GM19023 (cell line): ENCODE results near the gene AP4M1.

Experiments used
- ATAC-seq: cut with Tn5 transposase; IDR thresholded peaks from one replicate; pipeline ENCODE4 v1.9.1; 2021; ENCODE audit warnings: mild to moderate bottlenecking, moderate library complexity; ENCODE audit not compliant: unreplicated experiment

Gene AP4M1, protein sequence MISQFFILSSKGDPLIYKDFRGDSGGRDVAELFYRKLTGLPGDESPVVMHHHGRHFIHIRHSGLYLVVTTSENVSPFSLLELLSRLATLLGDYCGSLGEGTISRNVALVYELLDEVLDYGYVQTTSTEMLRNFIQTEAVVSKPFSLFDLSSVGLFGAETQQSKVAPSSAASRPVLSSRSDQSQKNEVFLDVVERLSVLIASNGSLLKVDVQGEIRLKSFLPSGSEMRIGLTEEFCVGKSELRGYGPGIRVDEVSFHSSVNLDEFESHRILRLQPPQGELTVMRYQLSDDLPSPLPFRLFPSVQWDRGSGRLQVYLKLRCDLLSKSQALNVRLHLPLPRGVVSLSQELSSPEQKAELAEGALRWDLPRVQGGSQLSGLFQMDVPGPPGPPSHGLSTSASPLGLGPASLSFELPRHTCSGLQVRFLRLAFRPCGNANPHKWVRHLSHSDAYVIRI

DNA sequence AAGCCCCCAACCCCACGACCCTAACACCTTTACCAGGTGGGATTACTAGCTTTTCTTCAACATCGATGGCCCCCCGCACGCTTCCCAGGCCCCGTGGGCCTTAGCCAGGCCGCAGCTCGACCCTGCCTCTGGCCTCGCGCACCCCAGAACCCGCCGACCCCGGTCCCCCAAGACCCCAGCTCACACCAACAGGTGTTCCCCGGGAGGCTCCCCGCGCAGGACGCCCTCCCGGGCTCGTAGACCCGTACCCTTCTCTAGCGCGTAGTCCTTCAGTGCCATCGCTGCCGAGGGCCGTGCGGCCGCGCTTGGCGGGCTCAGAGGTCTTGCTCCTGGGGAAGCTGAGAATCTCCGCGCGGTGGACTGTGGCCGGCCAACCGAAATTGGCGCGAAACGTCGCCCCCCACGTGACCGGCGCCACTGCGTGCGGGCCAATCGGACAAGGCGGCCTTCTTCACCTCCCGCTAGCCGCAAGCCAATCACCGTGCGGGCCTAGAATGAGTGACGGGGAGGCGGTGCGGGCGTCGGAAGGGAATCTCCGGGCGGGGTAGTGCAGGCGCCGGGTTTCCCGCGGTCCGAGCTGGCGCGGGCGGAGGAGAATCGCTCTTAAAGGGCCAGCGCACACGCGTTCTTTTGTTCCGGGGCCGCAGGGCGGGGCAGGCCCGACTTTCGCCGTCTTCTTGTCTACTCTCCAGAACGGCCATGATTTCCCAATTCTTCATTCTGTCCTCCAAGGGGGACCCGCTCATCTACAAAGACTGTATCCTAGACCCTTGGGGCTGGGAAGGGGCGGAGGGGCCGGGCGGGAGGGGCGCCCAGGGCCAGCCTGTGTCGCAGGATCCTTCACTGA lies at the start of gene AP4M1, which contains the start of gene MCM7:
TSS of gene AP4M1 (plus strand) at position 628 of the 847 bp plus-strand sequence. CDS start at position 700, 72 bp downstream.
TSS of gene MCM7 (minus strand) at position 382 of the 847 bp plus-strand sequence. CDS start at position 279, 103 bp downstream.
- ATAC-seq: peak; percentile 84

DNA sequence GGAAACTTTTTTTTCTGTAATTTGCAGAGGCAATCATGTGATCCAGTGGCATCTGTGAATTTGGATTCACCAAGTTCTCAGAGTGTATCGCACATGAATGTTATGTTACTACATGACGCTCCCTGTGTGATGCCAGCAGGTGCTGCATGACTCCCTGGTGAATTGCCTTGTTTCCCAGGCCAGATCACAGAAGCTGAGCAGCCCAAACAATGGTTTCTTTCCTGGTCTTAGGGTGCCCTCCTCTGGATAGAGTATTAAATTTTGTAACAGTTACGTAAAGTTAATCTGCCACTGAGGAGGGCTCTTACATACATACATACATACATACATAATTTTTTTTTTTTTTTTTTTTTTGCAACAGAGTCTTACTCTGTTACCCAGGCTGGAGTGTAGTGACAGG lies 48.2 kb upstream of the AP4M1 start:
- no peak for ATAC-seq

DNA sequence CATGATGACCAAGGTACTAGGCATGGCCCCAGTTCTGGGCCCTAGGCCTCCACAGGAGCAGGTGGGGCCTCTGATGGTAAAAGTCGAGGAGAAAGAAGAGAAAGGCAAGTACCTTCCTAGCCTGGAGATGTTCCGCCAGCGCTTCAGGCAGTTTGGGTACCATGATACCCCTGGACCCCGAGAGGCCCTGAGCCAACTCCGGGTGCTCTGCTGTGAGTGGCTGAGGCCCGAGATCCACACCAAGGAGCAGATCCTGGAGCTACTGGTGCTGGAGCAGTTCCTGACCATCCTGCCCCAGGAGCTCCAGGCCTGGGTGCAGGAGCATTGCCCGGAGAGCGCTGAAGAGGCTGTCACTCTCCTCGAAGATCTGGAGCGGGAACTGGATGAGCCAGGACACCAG lies 44.4 kb upstream of the AP4M1 start:
- no peak for ATAC-seq

DNA sequence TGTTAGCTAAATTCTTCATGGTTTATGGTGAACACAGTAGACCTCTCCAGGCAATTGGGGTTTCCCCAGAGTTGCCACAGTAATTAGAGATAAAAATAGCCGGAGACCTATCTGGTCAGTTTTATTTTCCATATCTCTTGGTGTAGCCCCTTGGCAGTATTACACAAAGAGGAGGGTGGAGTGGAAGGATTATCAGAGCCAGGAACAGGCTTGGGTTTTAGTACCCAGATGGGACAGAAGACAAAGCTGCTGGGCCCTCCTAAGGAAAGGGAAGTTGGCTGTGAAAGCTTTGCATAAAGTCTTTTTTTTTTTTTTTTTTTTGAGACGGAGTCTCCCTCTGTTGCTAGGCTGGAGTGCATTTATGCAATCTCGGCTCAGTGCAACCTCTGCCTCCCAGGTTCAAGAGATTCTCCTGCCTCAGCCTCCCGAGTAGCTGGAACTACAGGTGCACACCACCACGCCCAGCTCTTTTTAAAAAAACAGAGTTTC lies 42.1 kb upstream of the AP4M1 start:
- no peak for ATAC-seq

DNA sequence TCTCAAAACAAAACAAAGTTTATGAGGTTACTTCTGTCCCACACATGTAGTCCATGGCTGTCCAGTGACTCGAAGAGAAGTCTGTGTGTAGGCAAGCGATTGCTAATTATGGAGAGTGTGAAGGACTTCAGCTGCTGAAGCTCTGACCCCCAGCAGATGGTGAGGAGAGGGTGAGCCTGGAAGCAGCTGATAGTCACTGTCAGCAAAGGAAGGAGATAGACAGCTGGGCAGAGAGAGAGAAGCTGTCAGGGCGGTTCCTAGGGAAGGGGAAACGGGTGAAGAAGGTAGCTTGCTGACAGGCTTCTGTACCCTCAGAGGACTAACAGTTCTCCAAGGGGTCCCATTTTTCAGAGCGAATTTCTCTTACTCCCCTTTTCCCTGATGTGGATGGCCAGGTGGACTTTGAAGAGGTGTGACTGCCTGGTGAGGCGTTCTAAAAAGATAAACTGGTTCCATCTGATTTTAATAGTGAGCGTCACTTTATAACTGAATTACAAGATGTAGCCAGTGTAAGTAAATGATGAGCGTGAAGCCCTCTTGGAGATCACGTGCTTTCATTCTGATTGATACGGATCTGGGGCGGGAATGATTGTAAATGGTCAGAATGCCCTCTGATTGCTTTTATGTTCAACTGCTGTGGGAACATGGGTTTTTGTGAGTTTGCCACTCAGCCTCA lies 39.8 kb upstream of the AP4M1 start:
- no peak for ATAC-seq

DNA sequence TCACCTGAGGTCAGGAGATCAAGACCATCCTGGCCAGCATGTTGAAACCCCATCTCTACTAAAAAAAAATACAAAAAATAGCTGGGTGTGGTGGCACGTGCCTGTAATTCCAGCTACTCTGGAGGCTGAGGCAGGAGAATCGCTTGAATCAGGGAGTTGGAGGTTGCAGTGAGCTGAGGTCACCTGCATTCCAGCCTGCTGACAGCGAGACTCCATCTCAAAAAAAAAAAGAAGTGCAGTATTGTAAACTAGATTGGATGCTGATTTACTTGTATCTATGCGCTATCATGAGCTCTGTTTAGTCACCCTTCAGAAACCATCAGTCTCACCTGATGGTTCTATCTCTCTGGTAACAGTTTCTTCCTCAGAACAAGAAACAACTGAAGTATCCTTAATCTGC lies 38.1 kb upstream of the AP4M1 start:
- ATAC-seq: no peak

DNA sequence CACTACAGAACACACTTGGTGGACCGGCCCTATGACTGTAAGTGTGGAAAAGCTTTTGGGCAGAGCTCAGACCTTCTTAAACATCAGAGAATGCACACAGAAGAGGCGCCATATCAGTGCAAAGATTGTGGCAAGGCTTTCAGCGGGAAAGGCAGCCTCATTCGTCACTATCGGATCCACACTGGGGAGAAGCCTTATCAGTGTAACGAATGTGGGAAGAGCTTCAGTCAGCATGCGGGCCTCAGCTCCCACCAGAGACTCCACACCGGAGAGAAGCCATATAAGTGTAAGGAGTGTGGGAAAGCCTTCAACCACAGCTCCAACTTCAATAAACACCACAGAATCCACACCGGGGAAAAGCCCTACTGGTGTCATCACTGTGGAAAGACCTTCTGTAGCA lies 37.3 kb upstream of the AP4M1 start:
- no peak for ATAC-seq

DNA sequence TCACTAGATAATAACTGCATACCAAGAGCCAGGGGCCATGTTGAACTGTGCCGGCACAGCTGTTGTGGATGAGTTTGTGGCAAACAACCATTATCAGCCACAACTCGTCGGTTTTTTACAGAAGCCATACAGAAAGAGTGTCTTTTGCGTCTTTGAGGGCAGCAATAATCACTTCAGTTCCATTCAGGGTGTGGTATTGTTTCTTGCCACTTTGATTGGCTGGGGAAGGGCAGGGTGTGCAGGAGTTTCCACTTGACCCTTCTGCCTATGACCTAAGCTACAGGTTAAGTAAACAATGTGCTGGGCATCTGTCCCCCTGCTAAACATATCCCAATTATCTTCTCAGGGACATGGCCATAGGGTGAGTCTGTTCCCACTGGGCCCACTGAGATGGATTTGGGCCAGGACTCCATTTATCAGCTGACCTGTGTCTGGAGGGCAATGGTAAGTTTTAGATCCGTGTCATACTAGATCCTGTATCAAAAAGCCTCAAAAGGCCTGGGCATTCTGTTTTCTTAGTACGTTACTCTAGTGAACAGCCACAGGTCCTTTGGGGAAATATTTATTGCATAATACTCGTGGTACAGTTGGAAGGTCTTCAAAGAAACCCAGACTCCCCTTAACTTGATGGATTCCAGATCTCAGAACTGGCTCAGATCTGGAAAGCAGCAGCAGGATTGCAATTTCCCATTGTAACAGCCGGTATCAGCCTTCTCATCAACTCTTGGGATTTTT lies 35.8 kb upstream of the AP4M1 start:
- ATAC-seq: no peak

DNA sequence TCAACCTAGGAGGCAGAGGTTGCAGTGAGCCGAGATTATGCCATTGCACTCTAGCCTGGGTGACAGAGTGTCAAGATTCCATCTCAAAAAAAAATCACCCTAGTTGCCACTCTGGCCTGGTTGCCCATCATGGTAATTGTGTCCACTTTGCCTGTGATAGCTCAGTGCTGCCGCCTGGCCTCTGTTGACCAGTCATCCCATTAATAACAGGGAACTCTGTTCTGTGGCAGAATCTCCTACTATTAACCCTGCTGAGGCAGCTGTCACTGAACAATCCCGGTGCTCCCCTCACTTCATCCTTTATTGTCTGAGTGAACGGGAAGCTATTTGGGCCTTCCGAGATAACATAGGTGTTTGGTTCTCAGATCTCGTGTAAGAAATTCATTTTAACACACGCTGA lies 34.5 kb upstream of the AP4M1 start:
- ATAC-seq: no peak

DNA sequence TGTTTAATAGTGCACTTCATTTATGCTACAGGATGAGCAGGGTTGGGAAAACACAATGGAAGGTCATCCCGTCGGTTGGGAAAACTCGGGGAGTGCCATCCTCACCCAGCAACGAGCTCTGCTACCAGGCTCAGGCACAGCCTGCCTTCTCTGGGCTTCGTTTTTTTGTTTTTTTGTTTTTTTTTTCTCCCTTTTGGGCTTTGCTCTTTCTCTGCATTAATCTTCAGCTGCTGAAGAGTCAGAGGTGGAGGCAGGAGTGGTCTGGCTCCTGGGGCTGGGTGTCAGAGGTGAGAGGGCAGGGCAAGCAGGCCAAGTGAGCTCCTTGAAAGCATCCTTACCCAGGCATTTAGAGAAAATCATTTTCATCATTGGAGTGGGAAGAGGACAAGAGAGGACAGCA lies 31.5 kb upstream of the AP4M1 start:
- ATAC-seq: no peak

DNA sequence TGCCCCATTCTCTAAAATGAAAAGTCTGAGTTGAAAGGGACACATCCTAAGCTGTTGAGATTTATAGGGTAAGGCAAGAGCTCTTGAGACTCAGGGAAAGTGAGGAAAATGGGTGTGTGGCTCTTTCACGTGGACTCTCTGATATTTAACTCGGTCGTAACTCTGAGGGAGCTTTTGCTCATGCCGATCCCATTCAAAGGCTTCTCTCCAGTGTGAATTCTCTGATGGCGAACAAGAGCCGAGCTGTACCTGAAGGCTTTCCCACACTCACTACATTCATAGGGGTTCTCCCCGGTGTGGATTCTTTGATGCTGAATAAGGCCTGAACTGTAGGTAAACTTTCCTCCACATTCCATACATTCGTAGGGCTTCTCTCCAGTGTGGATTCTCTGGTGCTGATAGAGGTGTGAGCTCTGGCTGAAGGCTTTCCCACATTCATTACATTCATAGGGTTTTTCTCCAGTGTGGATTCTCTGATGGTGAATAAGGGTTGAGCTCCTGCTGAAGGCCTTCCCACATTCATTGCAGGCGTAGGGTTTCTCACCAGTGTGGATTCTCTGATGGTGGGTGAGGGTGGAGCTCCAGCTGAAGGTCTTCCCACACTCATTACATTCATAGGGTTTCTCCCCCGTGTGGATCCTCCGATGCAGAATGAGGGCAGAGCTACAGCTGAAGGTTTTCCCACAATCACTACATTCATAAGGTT lies 30.3 kb upstream of the AP4M1 start:
- ATAC-seq: no peak

DNA sequence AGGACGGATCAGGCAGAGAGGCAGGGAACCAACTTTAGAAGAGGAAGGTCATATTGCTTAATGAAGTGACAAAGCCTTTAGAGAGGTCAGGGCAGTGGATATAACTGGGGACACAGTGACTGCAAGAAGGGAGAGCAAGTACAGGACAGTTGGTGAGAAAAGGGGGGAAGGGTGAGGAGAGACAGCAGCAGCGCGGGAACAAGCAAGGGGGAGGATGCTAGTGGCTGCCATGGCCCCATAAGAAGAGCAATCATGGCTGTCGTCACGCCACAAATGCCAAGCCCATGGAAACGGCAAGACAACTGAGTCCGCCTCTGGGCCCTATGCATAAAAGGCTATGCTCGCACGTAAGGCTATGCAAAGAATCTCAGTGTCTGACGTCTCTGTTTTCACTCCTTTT lies 29.0 kb upstream of the AP4M1 start:
- no peak for ATAC-seq

DNA sequence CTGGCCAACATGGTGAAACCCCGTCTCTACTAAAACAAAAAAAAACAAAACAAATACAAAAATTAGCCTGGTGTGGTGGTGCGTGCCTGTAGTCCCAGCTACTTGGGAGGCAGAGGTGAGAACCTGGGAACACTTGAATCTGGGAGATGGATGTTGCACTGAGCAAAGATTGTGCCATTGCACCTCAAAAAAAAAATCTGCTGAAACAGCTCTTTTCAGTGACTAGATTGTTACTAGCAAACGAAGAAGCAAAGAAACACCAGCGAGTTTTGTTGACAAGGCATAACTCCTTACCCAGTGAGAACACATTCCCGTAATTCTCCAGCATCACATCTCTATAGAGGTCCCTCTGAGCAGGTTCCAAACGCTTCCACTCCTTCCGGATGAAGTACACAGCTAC lies 26.6 kb upstream of the AP4M1 start:
- no peak for ATAC-seq

DNA sequence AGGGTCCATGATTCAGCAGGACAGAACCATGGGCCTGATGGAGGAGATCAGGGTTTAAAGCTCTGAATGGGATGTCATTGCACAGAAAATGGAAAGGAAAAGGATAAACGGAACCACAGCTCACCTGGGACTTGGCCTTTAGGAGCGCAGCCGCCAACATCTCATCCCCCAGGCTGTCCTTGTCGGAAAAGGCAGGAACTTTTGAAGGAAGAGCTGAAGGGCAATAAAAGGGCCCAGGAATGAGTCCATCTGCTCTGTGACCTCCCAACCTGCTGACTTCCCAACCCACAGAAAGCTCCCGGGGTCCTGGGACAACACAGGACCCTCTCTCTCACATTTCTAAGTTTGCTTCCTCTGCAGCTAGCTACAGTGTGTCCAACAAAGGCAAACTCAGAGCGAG lies 26.0 kb upstream of the AP4M1 start:
- ATAC-seq: no peak

DNA sequence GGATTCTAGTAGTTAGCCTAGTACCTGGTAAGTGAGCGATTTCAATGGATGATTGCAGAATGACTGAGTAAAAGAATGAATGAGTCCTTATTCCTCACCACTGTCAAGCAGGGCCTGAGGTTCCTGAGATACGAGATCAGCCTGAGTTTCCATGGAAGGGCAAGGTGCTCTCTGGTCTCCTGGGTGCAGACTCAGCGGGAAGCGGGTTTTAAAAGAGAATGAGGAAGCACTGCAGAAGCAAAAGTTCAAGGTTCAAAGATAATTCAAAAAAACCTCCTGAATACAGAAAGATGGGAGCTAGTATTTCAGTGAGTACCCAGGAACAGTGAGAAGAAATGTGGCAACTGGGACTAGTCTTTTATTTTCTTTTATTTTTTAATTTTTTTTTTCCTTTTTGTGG lies 24.2 kb upstream of the AP4M1 start:
- no peak for ATAC-seq

DNA sequence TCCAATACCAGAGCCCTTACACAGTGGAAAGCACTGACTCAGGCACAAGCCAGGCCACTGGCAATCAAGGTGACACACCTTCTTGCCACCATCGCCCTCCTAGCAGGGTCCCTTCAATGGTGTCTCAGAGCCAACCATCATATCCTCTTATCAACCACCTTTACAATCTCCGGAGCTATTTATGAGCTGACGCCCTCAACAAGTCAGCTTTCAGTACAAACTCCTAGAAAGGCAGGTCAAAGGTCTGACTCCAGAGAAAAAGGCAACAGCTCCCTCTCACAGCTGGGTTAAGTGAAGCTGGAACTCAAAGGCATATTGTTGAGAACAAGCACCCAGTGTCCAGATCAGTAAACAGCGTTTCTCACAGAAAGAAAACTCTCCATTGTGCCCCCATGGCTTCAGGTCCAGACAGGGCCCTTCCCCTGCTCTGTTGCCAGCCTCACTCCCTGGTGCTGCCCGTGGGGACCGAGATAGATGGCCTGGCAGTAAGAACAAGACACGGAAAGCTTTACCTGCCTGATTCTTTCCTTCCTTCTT lies 22.4 kb upstream of the AP4M1 start:
- ATAC-seq: no peak

DNA sequence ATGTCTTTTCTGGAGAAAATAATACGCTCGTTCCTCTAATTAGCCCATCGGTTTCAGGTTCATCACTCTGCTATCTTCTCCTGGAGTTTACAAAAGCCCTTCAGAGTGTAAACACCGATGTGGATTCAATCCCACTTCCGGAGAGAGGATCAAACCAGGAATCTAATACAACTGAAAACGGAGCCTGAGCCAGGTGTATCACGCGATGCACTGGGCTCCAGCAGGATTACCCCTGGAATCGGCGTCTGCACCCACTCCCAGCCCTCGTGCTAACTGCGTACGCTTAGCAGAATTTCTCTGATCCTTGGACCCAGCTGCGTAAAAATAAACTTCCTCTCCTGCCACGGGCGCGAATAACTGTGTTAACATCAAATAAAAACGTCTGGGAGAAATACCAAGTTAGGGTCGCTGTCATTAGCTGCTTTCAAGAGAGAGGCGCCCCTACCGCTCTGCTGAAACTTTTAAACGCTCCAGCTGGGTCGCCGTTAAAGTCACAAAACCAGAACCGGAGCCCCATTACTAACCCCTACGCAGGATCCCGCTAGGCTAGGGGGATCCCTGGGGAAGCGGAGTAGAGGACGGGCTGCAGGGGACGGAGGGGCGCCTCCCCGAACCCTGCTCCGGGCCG lies 20.4 kb upstream of the AP4M1 start:
- ATAC-seq: no peak

DNA sequence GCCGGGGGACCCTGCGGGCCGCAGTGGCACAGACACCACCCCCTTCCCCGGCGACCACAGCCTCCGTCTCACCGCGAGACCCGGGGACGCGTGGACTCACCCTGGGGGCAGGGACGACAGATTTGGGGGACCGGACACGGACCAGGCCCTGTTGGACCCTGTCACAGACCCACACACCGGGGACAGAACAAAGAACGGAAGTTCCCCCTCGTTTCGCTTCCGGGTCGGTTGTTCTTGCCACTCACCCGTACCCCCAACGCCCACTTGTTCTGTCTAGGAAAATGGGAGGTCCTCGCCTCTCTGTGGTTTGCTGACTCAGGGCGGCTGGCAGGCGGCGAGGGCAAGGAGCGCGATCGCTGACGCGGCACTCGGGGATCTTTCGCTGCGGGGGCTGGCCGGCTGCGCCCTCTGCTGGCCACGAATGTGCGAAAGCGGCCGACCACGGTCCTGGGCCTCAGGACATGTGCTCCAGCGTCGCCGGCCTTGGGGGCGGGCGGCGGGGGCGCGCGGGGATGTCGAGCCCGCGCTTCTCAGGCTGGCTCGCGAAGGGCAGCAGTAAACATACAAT lies 19.8 kb upstream of the AP4M1 start, which contains the start of gene ZNF3:
TSS of gene ZNF3 (minus strand) at position 189 of the 568 bp plus-strand sequence. CDS start 4,366 bp downstream, outside the sequence.
- ATAC-seq: peak; percentile 76

DNA sequence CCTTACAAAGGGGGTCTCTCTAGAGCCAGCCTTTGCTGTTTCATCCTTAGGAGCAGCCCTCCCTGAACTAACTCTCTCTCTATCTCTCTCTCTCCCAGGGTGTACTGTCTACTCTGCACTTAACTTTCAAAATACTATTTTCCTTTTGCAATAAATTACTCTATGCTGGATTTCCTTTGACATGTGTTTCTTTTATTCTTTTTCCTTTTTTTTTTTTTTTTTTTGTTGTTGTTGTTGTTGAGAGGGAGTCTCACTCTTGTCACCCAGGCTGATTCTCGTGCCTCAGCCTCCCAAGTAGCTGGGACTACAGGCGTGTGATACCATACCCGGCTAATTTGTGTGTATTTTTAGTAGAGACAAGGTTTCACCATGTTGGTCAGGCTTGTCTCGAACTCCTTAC lies 18.5 kb upstream of the AP4M1 start:
- no peak for ATAC-seq
